Activated CD8-positive, alpha-beta T cell treated with anti-CD3 and anti-CD28 coated beads for 36 hours (primary cell): ENCODE measurements around the gene ADIG. TPM values are rescaled to one million over a fixed set of nuclear protein-coding genes. Genes with fewer than 3 reads are reported as not detected.

Source experiments
- ATAC-seq: fragments of 200-7000 bp; cut with Tn5 transposase; one replicate; pipeline ENCODE4 v1.10.0; 2021; ENCODE audit warnings: mild to moderate bottlenecking, moderate library complexity
- CTCF ChIA-PET: fragments of 350-600 bp; sonication (Branson Sonifier 250); formaldehyde crosslinking; loops from one replicate; lab custom pipeline; 2021; ENCODE audit warnings: antibody characterized with exemption; lab: Charles Lee
- POLR2A ChIA-PET: fragments of 350-600 bp; sonication (Branson Sonifier 250); formaldehyde crosslinking; loops from one replicate; lab custom pipeline; 2021; ENCODE audit warnings: antibody characterized with exemption; lab: Charles Lee
- DNase-seq: peaks from one replicate; pipeline ENCODE4 v3.0.0-alpha.2; 2020
- H3K27ac Mint-ChIP-seq: one replicate; pipeline ENCODE4 v1.8.0; 2021; ENCODE audit warnings: mild to moderate bottlenecking, mixed read lengths
- H3K27me3 Mint-ChIP-seq: one replicate; pipeline ENCODE4 v1.8.0; 2021; ENCODE audit warnings: mixed read lengths
- H3K36me3 Mint-ChIP-seq: one replicate; pipeline ENCODE4 v1.8.0; 2021; ENCODE audit warnings: low read depth, mixed read lengths
- H3K4me1 Mint-ChIP-seq: one replicate; pipeline ENCODE4 v1.8.0; 2021; ENCODE audit warnings: low read depth, mixed read lengths
- H3K4me3 Mint-ChIP-seq: one replicate; pipeline ENCODE4 v1.8.0; 2021; ENCODE audit warnings: mild to moderate bottlenecking, moderate library complexity, mixed read lengths
- H3K9me3 Mint-ChIP-seq: one replicate; pipeline ENCODE4 v1.8.0; 2021; ENCODE audit warnings: mixed read lengths
- intact Hi-C: fragments of 100-400 bp; cut with micrococcal nuclease; formaldehyde crosslinking; loops from one replicate; pipeline ENCODE4 v1.10.0; 2022
- total RNA-seq, 2 experiments: library from RNA; stranded (reverse); gene quantifications; one replicate each; pipeline ENCODE4 v1.2.3, GENCODE V29; 2021
- TF ChIP-seq, protein P1 (sequence below): fragments of 200-600 bp; IDR thresholded peaks from one replicate; pipeline ENCODE4 v1.8.0; 2022; ENCODE audit warnings: antibody characterized with exemption, mild to moderate bottlenecking

ADIG gene
- total RNA-seq, 2 experiments from 2014 or later, result not detected

DNA sequence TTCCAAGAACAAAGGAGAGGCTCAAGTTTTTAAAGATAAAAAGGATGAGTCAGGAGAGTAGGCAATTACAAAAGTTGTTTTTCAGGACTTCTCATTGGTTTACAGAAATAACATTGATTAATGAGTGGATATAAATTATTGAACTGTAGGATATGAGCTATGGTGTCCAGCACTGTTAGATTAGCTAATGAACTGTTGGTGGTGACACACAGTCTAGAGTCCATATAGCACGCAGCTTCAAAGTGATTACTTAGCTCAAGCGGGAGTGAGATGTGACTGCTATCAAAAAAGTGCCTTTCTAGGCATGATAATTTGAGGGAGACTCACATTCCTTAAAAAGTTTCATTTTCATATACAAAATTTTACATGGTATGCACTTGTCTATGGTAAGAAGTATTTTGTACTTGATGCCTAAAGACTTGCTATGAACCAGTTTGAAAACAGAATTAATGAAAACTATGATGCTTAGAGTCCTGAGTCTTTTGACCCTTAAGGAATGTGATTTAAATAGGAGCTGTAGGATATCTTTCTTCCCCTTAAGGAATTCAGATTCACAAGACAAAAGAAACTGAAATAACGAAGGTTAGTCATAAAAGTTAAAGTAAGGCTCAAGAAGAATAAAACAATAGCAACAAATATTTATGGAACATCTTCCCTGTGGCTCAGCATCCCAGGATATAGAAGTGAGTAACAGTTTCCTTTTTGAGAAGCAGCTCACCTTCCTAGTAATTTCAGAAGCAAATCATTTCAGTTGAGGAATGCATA, 22.2 kb upstream of the ADIG start:
- POLR2A ChIA-PET, result interaction anchor here (0.8 kb wide), 1 partner anchor 11 kb away, joined by 3 read pairs; no protein-coding TSS in a partner anchor
- Mint-ChIP-seq H3K27ac (peak overlapping the region; percentile 20), H3K36me3 (peaks cover 30% of the 10 kb centered on the region), H3K4me3 (no peak overlapping the region), H3K9me3 (no peaks in the 10 kb centered on the region), H3K4me1 (no peaks in the 10 kb centered on the region), H3K27me3 (no peaks in the 10 kb centered on the region)
- TF ChIP-seq, protein P1, sequence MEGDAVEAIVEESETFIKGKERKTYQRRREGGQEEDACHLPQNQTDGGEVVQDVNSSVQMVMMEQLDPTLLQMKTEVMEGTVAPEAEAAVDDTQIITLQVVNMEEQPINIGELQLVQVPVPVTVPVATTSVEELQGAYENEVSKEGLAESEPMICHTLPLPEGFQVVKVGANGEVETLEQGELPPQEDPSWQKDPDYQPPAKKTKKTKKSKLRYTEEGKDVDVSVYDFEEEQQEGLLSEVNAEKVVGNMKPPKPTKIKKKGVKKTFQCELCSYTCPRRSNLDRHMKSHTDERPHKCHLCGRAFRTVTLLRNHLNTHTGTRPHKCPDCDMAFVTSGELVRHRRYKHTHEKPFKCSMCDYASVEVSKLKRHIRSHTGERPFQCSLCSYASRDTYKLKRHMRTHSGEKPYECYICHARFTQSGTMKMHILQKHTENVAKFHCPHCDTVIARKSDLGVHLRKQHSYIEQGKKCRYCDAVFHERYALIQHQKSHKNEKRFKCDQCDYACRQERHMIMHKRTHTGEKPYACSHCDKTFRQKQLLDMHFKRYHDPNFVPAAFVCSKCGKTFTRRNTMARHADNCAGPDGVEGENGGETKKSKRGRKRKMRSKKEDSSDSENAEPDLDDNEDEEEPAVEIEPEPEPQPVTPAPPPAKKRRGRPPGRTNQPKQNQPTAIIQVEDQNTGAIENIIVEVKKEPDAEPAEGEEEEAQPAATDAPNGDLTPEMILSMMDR, result no peak
- CTCF ChIA-PET, result interaction anchor here (1.1 kb wide), 1 partner anchor 367 kb away, joined by 3 read pairs; the partner anchor contains the start of gene FAM83D
- ATAC-seq (no peak), DNase-seq (no peak)
- intact Hi-C loops, result no loop called here

DNA sequence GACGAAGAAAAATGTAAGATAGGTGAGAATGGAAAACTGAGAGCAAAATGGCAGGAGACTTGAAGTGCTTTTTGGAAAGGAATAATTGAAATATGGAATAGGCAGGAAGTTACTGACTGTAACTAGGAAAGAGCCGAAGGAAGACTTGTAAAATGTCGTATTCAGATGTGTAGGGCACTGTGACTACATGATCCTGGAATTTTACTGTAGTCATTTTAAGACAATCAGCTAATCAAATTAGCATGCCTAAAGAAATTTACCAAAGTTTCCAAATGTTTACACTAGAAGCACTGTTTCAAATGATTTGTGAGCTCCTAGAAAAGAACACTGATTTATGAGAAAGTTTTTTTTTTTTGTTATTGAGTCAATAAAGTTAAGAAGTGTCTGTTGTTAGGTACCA, 21.2 kb upstream of the ADIG start:
- TF ChIP-seq, protein P1, result no peak
- POLR2A ChIA-PET, result no interaction called here
- CTCF ChIA-PET, result interaction anchor here (1.7 kb wide), 1 partner anchor 9 kb away, joined by 4 read pairs; no protein-coding TSS in a partner anchor
- DNase-seq, result no peak
- Mint-ChIP-seq H3K27me3 (no peaks in the 10 kb centered on the region), H3K36me3 (peaks cover 23% of the 10 kb centered on the region), H3K4me3 (no peak overlapping the region), H3K4me1 (no peaks in the 10 kb centered on the region), H3K9me3 (no peaks in the 10 kb centered on the region), H3K27ac (no peak overlapping the region)
- intact Hi-C loops, result no loop called here
- no peak for ATAC-seq

DNA sequence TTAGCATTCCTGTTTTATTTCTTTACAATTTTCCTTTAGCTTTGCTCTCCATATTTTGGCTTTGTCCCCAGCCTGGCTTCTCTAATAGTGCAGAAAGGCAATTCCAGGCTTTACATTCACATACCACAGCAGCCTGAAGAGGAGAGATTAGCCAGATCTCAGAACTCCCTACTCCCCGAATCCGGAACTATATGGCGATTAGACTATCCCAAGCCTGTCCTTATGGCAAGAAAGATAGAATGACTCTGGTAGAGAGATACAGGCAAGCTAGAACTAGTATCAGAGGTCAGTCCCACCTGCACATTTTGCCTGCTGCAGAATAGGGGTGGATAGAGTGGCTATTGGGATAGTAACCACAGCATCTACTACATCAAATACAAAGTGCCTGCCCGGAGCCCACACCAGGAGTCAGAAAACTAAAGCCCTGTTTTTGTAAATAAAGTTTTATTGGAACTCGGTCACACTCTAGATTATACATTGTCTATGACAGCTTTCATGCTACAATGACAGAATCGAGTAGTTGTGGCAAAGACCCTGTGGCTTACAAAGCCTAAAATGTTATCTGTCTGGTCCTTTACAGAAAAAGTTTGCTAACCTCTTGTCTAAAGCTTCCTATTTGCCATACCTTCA, 17.1 kb upstream of the ADIG start:
- Mint-ChIP-seq H3K9me3 (no peaks in the 10 kb centered on the region), H3K27ac (no peak overlapping the region), H3K4me3 (no peak overlapping the region), H3K36me3 (peaks cover 15% of the 10 kb centered on the region), H3K4me1 (no peaks in the 10 kb centered on the region), H3K27me3 (no peaks in the 10 kb centered on the region)
- DNase-seq, result no peak
- no peak for ATAC-seq
- intact Hi-C loops, result no loop called here
- TF ChIP-seq, protein P1, result no peak
- CTCF ChIA-PET, result no interaction called here
- POLR2A ChIA-PET, result no interaction called here

DNA sequence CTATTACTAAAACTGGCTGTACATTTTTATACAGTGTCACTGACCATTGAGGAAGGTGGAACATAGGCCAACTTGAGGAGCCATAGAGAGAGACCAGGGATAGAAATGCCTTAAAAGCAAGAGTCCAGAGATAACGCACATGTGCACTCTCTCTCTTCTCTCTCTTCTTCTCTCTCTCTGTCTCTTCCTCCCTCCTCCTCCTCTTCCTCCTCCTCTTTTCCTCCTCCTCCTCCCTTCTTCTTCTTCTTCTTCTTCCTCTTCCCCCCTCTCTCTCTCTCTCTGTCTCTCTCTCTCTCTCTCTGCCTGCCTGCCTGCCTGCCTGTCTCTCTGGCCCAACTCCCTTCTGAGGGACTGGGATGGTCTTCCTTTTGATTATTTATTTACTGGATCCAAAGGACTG, 16.3 kb upstream of the ADIG start:
- Mint-ChIP-seq H3K27ac (no peak overlapping the region), H3K36me3 (peaks cover 10% of the 10 kb centered on the region)
- no peak for ATAC-seq

More for the DNA sequence above, 16.3 kb upstream of the ADIG start:
- Mint-ChIP-seq H3K9me3 (no peaks in the 10 kb centered on the region), H3K27me3 (no peaks in the 10 kb centered on the region), H3K4me3 (no peak overlapping the region), H3K4me1 (no peaks in the 10 kb centered on the region)
- ChIA-PET POLR2A (no interaction called here), CTCF (no interaction called here)
- intact Hi-C loops, result no loop called here
- no peak for DNase-seq
- TF ChIP-seq, protein P1, result no peak
